Right lobe of liver (tissue), 6 donors: Measurements from ENCODE around the gene NUDC. TPM values are rescaled to one million over a fixed set of nuclear protein-coding genes. Genes with fewer than 3 reads are reported as not detected.

Experiments used
- ATAC-seq, 4 donors: fragments of 200-7000 bp; cut with Tn5 transposase; one replicate each; pipeline ENCODE4 v1.9.1; 2020; ENCODE audit warnings: mild to moderate bottlenecking in 4 of 4, moderate library complexity in 4 of 4
- DNase-seq, 3 donors: peaks; one replicate each; pipeline ENCODE4 v3.0.0-alpha.2; 2020
- H3K27ac ChIP-seq, 3 donors: fragments of 200-600 bp; one replicate each; pipeline ENCODE4 v1.8.0; 2022
- H3K27me3 ChIP-seq, 2 donors: fragments of 200-600 bp; one replicate each; pipeline ENCODE4 v1.8.0; 2022
- H3K36me3 ChIP-seq, 4 donors: fragments of 200-600 bp; sonication (generic) in 1 of 4; one replicate each; pipeline versions ENCODE4 v1.5.1 to v1.8.0; 2017 to 2022; ENCODE audit warnings: control low read depth in 1 of 4
- H3K4me1 ChIP-seq, 4 donors: fragments of 200-600 bp; sonication (generic) in 1 of 4; one replicate each; pipeline versions ENCODE4 v1.5.1 to v1.8.0; 2017 to 2022; ENCODE audit warnings: control low read depth in 1 of 4
- H3K4me3 ChIP-seq, 3 donors: fragments of 200-600 bp; one replicate each; pipeline ENCODE4 v1.8.0; 2022
- H3K9me3 ChIP-seq, 4 donors: fragments of 200-600 bp; sonication (generic) in 1 of 4; one replicate each; pipeline versions ENCODE4 v1.5.1 to v1.8.0; 2017 to 2022; ENCODE audit warnings: control low read depth in 1 of 4
- POLR2A ChIP-seq: fragments of 450-650 bp; IDR thresholded peaks from one replicate; pipeline ENCODE4 v1.6.1; 2017; ENCODE audit warnings: antibody characterized with exemption, mild to moderate bottlenecking
- WGBS: methylation state at CpG from one replicate; pipeline ENCODE4 v1.1.6; 2018; ENCODE audit warnings: low coverage, low lambda C conversion rate; ENCODE audit not compliant: insufficient coverage; ENCODE audit errors: missing lambda C conversion rate; 5-methylcytosine and 5-hydroxymethylcytosine counted together
- intact Hi-C, 2 donors: fragments of 100-400 bp; cut with DNase I; formaldehyde crosslinking; loops; one replicate each; pipeline versions ENCODE4 v1.11.2 to v1.14.1; 2022
- total RNA-seq, 6 experiments: library from RNA; depleted of rRNA in 2 of 6; stranded (reverse); fragments of >200 nt in 2 of 6; fragmentation: NEBNext Ultra II Directional in 3 of 6; extraction: Animal tissue kit (Norgen Biotek cat#: 25700) in 3 of 6; gene quantifications; one replicate each; pipeline versions ENCODE4 v1.1.0 to v1.2.4, GENCODE V29; 2016 to 2023
- TF ChIP-seq, protein P1 (sequence below), 4 donors: fragments of 200-600 bp in 3 of 4; fragments of 450-650 bp in 1 of 4; IDR thresholded peaks; one replicate each; pipeline versions ENCODE4 v1.5.1 to v1.8.0; 2016 to 2022; ENCODE audit warnings: antibody characterized with exemption in 4 of 4, mild to moderate bottlenecking in 2 of 4
- donor health status: DM: no; HTN: yes; CAD: no.
- donor health status: DM: no; HTN: no; CAD: no.
- donor health status: DM: no; HTN: no; CAD: no.
- donor health status: DM: no; HTN: yes; CAD: no.
- donor health status: DM: no; HTN: yes; CAD: no.

NUDC gene
- total RNA-seq, 6 experiments from 2014 or later, result 40.9 to 60.8 (median 48.4) TPM

DNA sequence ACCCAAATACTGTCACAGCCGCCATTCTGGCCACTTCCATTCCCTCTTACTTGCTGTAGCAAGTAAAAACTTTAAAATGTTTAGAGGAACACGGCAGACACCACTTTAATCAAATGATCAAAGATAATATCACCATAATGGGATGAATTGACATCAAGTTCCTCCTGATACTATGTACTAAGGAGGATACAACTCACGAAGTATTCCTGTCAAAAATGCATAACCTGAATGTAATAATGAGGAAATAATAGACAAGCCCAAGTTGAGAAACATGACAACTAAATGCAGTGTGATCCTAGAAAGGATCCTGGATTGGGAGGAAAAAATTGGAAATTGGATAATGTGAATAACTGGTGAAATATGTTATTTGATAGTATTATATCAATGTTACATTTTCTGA, 34.8 kb downstream of the NUDC start:
- TF ChIP-seq, protein P1, sequence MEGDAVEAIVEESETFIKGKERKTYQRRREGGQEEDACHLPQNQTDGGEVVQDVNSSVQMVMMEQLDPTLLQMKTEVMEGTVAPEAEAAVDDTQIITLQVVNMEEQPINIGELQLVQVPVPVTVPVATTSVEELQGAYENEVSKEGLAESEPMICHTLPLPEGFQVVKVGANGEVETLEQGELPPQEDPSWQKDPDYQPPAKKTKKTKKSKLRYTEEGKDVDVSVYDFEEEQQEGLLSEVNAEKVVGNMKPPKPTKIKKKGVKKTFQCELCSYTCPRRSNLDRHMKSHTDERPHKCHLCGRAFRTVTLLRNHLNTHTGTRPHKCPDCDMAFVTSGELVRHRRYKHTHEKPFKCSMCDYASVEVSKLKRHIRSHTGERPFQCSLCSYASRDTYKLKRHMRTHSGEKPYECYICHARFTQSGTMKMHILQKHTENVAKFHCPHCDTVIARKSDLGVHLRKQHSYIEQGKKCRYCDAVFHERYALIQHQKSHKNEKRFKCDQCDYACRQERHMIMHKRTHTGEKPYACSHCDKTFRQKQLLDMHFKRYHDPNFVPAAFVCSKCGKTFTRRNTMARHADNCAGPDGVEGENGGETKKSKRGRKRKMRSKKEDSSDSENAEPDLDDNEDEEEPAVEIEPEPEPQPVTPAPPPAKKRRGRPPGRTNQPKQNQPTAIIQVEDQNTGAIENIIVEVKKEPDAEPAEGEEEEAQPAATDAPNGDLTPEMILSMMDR (IDR thresholded peaks at IDR 0.05), result no peak
- no peak for TF ChIP-seq POLR2A
- ATAC-seq, result no peak
- Histone ChIP-seq H3K4me1 (peaks cover 0 to 6% (median 0%) of the 10 kb centered on the region in 4 donors), H3K27me3 (no peaks in the 10 kb centered on the region), H3K9me3 (no peaks in the 10 kb centered on the region), H3K27ac (no peak overlapping the region), H3K4me3 (no peak overlapping the region), H3K36me3 (no peaks in the 10 kb centered on the region)
- WGBS, result 92% methylated on average over 3 of the region's 3 CpGs
- intact Hi-C loops, result no loop called here
- no peak for DNase-seq

GRCh38 chr1:26957306-26957705, 35.8 kb downstream of the NUDC start:
- H3K27ac ChIP-seq, result no peak overlapping the region
- H3K36me3 ChIP-seq, result no peaks in the 10 kb centered on the region
- DNase-seq (no peak), ATAC-seq (no peak)
- no peaks in the 10 kb centered on the region for H3K9me3 ChIP-seq
- WGBS, result 94% methylated on average over 3 of the region's 3 CpGs
- peaks cover 0 to 6% (median 0%) of the 10 kb centered on the region in 4 donors for H3K4me1 ChIP-seq
- TF ChIP-seq, protein P1 (IDR thresholded peaks at IDR 0.05), result no peak
- TF ChIP-seq POLR2A, result no peak
- intact Hi-C loops, result no loop called here
- no peaks in the 10 kb centered on the region for H3K27me3 ChIP-seq
- H3K4me3 ChIP-seq, result no peak overlapping the region

DNA sequence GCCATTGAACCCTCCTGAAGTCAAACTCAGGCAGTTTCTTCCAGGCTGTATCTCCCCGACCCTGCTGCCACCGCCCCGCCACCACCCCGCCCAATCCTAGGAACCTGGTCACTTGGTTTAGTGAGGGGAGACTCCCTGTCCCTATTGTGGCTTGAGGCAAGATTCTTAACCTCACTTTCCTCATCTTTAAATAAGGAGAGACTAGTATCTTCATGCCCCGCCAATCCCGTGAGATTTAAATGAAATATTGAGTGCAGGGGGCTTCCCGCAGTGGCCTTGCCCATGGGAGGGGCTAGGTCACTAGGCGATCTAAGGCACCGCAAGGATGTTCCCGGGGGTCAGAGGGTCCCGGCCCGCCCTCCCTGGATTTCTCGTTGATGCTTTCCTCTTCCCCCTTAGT, 37.7 kb downstream of the NUDC start:
- ATAC-seq, result no peak
- DNase-seq, result no peak
- no peaks in the 10 kb centered on the region for H3K36me3 ChIP-seq
- 28% methylated on average over 11 of the region's 13 CpGs for WGBS
- H3K27me3 ChIP-seq, result no peaks in the 10 kb centered on the region
- TF ChIP-seq, protein P1 (IDR thresholded peaks at IDR 0.05), result no peak
- peaks cover 0 to 13% (median 4%) of the 10 kb centered on the region in 4 donors for H3K4me1 ChIP-seq
- no peak overlapping the region for H3K27ac ChIP-seq
- intact Hi-C loops, result no loop called here
- peak overlapping the region in 2 of 3 donors; percentile 78 to 82 for H3K4me3 ChIP-seq
- no peaks in the 10 kb centered on the region for H3K9me3 ChIP-seq

GRCh38 chr1:26959722-26960624, 38.4 kb downstream of the NUDC start, which contains the start of gene KDF1:
Gene KDF1 (minus strand): TSS chr1:26960468. CDS start chr1:26952380, 8,088 bp downstream.
- Histone ChIP-seq H3K27me3 (no peaks in the 10 kb centered on the region), H3K4me1 (peaks cover 0 to 16% (median 6%) of the 10 kb centered on the region in 4 donors), H3K9me3 (no peaks in the 10 kb centered on the region), H3K36me3 (no peaks in the 10 kb centered on the region), H3K4me3 (peak within 1 kb of the TSS; percentile 66 to 82 (median 78)), H3K27ac (peak within 1 kb of the TSS in 2 of 3 donors; percentile 27 to 40)
- 3% methylated on average over 17 of the region's 86 CpGs for WGBS
- ATAC-seq (peak; percentile 81 to 88 (median 86)), DNase-seq (peak; percentile 67 to 79 (median 79))
- intact Hi-C loops, result no loop called here
- TF ChIP-seq, protein P1 (IDR thresholded peaks at IDR 0.05), result peak in 3 of 4 donors; percentile 14 to 26 (median 17)
- TF ChIP-seq POLR2A, result peak; percentile 35
